ENCODE measurements around the gene SGPL1.

SGPL1 gene

DNA sequence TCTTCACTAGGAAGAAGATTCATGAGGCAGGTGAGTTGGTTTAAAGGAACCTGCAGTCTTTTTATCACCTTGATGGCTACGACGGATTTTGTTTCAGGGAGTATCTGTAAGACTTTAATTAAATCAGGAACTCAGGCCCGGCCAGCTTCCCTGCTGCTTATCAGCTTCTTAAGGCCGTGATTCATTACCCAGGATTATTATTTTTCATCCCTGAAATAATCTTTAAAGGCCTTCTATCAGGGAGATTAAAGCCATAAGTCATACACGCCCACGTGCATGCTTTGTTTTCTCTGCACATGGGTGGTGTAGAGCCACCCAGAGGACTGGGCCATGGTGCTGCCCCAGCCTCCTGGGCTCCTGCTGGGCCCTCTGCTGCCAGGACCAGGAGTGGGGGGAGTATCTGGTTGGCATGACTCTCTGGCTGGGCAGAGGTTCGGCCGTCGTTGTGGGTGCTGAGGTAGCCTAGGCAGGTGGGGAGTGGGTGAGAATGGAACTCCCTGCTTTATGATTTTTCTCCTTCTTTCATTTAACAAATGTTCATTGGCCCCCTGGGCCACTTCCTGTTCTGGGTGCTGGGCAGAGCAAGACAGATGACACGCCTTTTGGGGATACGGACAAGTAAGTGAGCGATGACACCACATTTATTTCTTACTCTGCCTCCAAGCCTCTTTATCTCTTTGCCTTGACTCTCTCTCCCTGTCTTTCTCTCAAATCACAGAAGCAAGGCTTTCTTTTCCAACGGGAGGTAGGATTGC, 111.6 kb downstream of the SGPL1 start:
- DNase-seq: no peak

DNA sequence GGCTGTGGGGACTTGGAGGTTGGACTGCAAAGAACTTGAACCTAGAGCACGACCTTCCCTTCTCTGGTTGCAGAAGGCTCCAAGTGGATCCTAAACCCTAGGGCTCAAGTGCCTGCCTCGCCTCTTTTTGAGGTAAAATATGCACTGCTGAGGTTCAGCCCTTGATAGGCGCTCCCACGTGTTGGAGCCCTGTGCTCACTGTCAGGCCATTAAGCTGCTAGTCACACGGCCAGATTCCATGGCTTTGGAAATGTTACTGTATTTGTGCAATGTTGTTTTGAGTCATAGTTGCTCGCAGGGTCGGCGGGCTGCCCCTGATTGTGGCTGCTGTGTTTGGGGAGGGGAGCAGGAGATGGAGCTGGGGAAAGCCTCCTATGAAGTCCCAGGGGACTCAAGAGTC, 112.4 kb downstream of the SGPL1 start:
- DNase-seq: no peak

DNA sequence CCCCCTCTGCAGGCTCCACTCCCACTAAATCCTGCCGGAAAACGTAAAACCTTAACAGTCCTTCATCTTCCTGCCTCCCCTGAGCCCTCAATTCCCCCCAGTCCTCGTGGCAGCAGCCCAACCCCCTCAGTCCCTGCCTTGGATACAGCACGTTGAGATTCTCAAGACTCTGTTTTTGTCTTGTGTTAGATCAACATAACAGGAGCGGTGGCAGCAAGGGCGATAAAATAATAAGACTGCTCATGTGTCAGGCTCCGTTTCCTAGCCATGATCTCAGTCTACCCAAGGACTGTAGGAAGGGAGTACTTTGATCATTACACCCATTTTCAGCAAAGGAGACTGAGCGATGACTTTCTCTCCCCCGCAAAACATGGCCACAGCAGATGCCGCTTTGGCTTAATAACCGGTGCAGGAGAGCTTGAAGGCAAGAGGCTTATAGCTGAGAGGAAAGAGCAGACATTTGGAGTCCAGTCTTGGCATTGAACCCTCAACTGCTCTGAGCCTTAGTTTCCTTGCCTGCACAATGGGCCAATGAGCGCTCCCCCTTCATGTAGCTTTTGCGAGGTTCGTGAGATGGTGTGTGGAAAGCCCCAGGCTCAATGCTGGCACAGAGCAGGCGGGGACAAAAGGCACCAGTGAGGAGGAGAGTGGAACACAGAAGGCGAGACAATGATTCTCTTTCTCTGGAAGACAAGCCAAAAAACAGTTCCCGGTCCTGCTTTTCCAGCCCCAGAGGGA, 114.7 kb downstream of the SGPL1 start:
- DNase-seq: no peak
